ENCODE results near the gene EFHC1.

EFHC1 gene

GRCh38 chr6:52503851-52504781 lies 84.0 kb downstream of the EFHC1 start:
- DNase-seq = peak; percentile 55

GRCh38 chr6:52504782-52505136 lies 84.6 kb downstream of the EFHC1 start:
- DNase-seq = no peak

GRCh38 chr6:52505726-52506409 lies 85.7 kb downstream of the EFHC1 start:
- no peak for DNase-seq

GRCh38 chr6:52506476-52506875 lies 86.3 kb downstream of the EFHC1 start:
- no peak for DNase-seq

GRCh38 chr6:52507557-52508260 lies 87.6 kb downstream of the EFHC1 start:
- no peak for DNase-seq

- DNase-seq = no peak
Measured at GRCh38 chr6:52508261-52508739, 88.2 kb downstream of the EFHC1 start.

- DNase-seq = no peak
Measured at GRCh38 chr6:52509281-52510212, 89.4 kb downstream of the EFHC1 start.

GRCh38 chr6:52510213-52510562 lies 90.0 kb downstream of the EFHC1 start:
- no peak for DNase-seq

GRCh38 chr6:52511163-52511562 lies 91.0 kb downstream of the EFHC1 start:
- DNase-seq = no peak

- DNase-seq = no peak
Measured at GRCh38 chr6:52511572-52512151, 91.5 kb downstream of the EFHC1 start.

GRCh38 chr6:52512199-52512598 lies 92.1 kb downstream of the EFHC1 start:
- DNase-seq = no peak

GRCh38 chr6:52513464-52513863 lies 93.3 kb downstream of the EFHC1 start:
- no peak for DNase-seq

GRCh38 chr6:52513896-52514295 lies 93.8 kb downstream of the EFHC1 start:
- DNase-seq = no peak

GRCh38 chr6:52514514-52514913 lies 94.4 kb downstream of the EFHC1 start:
- no peak for DNase-seq

GRCh38 chr6:52515219-52515960 lies 95.2 kb downstream of the EFHC1 start:
- no peak for DNase-seq

GRCh38 chr6:52516269-52516668 lies 96.1 kb downstream of the EFHC1 start:
- no peak for DNase-seq

- no peak for DNase-seq
Measured at GRCh38 chr6:52516943-52517342, 96.8 kb downstream of the EFHC1 start.

- DNase-seq = no peak
Measured at GRCh38 chr6:52517502-52518278, 97.5 kb downstream of the EFHC1 start.

GRCh38 chr6:52518279-52518945 lies 98.3 kb downstream of the EFHC1 start:
- DNase-seq = no peak

- no peak for DNase-seq
Measured at GRCh38 chr6:52519618-52520017, 99.5 kb downstream of the EFHC1 start.

All from NCI-H1436 (cell line).